IMR-90 (cell line): ENCODE data around the gene ASTN2. TPM values are rescaled to one million over a fixed set of nuclear protein-coding genes. Genes with fewer than 3 reads are reported as not detected.

ENCODE experiments used
- ATAC-seq: fragments of 200-7000 bp; cut with Tn5 transposase; 2 replicates; pipeline ENCODE4 v1.9.1; 2020; ENCODE audit warnings: low read depth, mild to moderate bottlenecking, moderate library complexity
- BruUV-seq: library from RNA; stranded (reverse); fragments of 400-500 nt; replicated peaks from 2 replicates; lab custom pipeline; 2021; lab: Mats Ljungman, UMichigan
- CTCF ChIA-PET: fragments of 300-600 bp; formaldehyde crosslinking; extraction: SDS; loops from one replicate; lab custom pipeline; 2021; ENCODE audit warnings: antibody characterized with exemption; lab: Yijun Ruan, JAX
- POLR2A ChIA-PET: fragments of 300-600 bp; sonication (Branson Sonifier 250); formaldehyde crosslinking; loops from one replicate; lab custom pipeline; 2022; ENCODE audit warnings: antibody characterized with exemption; ENCODE audit not compliant: unreplicated experiment; lab: Charles Lee
- DNase-seq: peaks from one replicate; pipeline ENCODE4 v3.0.0; 2013
- H2AFZ ChIP-seq: replicated peaks from 2 replicates; pipeline ENCODE3; 2013; ENCODE audit warnings: low read length, mild to moderate bottlenecking; ENCODE audit not compliant: poor library complexity
- H2AK5ac ChIP-seq: 2 replicates; pipeline ENCODE4 v1.6.1; 2013; ENCODE audit warnings: low read depth, low read length, inconsistent platforms
- H2AK9ac ChIP-seq: replicated peaks from 2 replicates; pipeline ENCODE3; 2013; ENCODE audit warnings: mild to moderate bottlenecking, low read depth, low read length, moderate library complexity; ENCODE audit not compliant: poor library complexity
- H2BK120ac ChIP-seq: 2 replicates; pipeline ENCODE4 v1.6.1; 2013; ENCODE audit warnings: low read depth, low read length, inconsistent platforms
- H2BK15ac ChIP-seq: 3 replicates; pipeline ENCODE4 v1.6.1; 2013; ENCODE audit warnings: low read depth, low read length, inconsistent platforms
- H2BK20ac ChIP-seq: 2 replicates; pipeline ENCODE4 v1.6.1; 2013; ENCODE audit warnings: low read depth, mild to moderate bottlenecking, inconsistent platforms, low read length, moderate library complexity
- H2BK5ac ChIP-seq: 2 replicates; pipeline ENCODE4 v1.6.1; 2013; ENCODE audit warnings: mild to moderate bottlenecking, low read depth, low read length, inconsistent platforms; ENCODE audit not compliant: poor library complexity, severe bottlenecking
- H3K14ac ChIP-seq: replicated peaks from 2 replicates; pipeline ENCODE4 v1.6.1; 2013; ENCODE audit warnings: low read depth, low read length, inconsistent platforms
- H3K18ac ChIP-seq: 2 replicates; pipeline ENCODE4 v1.6.1; 2013; ENCODE audit warnings: low read depth, low read length, control low read depth
- H3K23ac ChIP-seq: 2 replicates; pipeline ENCODE4 v1.6.1; 2013; ENCODE audit warnings: low read depth, low read length, inconsistent platforms
- H3K27ac ChIP-seq: 2 replicates; pipeline ENCODE4 v1.5.1; 2013; ENCODE audit warnings: mild to moderate bottlenecking, control low read depth, low read length; ENCODE audit not compliant: insufficient read depth
- H3K27me3 ChIP-seq: 2 replicates; pipeline ENCODE4 v1.6.1; 2013; ENCODE audit warnings: low read length; ENCODE audit not compliant: control insufficient read depth, insufficient read depth
- H3K36me3 ChIP-seq: 2 replicates; pipeline ENCODE4 v1.6.1; 2013; ENCODE audit warnings: low read length, mixed read lengths; ENCODE audit not compliant: control insufficient read depth, insufficient read depth
- H3K4ac ChIP-seq: 2 replicates; pipeline ENCODE4 v1.6.1; 2013; ENCODE audit warnings: low read depth, low read length, inconsistent platforms
- H3K4me1 ChIP-seq: 2 replicates; pipeline ENCODE4 v1.6.1; 2013; ENCODE audit warnings: low read length, mixed read lengths; ENCODE audit not compliant: control insufficient read depth, insufficient read depth
- H3K4me2 ChIP-seq: 2 replicates; pipeline ENCODE4 v1.6.1; 2013; ENCODE audit warnings: low read depth, mild to moderate bottlenecking, control low read depth, low read length, moderate library complexity
- H3K4me3 ChIP-seq: 2 replicates; pipeline ENCODE4 v1.5.1; 2013; ENCODE audit warnings: low read depth, mild to moderate bottlenecking, control low read depth, low read length, moderate library complexity; ENCODE audit not compliant: insufficient read depth
- H3K56ac ChIP-seq: 2 replicates; pipeline ENCODE4 v1.6.1; 2013; ENCODE audit warnings: low read length, inconsistent platforms; ENCODE audit not compliant: insufficient read depth; ENCODE audit errors: extremely low read depth
- H3K79me1 ChIP-seq, 2 experiments: 2 replicates each; pipeline ENCODE4 v1.6.1; 2013; ENCODE audit warnings: low read length in 2 of 2, inconsistent platforms in 1 of 2, low read depth in 1 of 2
- H3K9ac ChIP-seq: 2 replicates; pipeline ENCODE4 v1.6.1; 2013; ENCODE audit warnings: low read depth, low read length, control low read depth
- H3K9me1 ChIP-seq: 2 replicates; pipeline ENCODE4 v1.6.1; 2013; ENCODE audit warnings: low read length, inconsistent platforms; ENCODE audit not compliant: insufficient read depth
- H3K9me3 ChIP-seq: 2 replicates; pipeline ENCODE4 v1.6.1; 2013; ENCODE audit warnings: low read length; ENCODE audit not compliant: control insufficient read depth, insufficient read depth
- H4K20me1 ChIP-seq: 2 replicates; pipeline ENCODE4 v1.6.1; 2013; ENCODE audit warnings: low read length, inconsistent platforms; ENCODE audit not compliant: insufficient read depth
- H4K5ac ChIP-seq: 2 replicates; pipeline ENCODE4 v1.6.1; 2013; ENCODE audit warnings: mild to moderate bottlenecking, low read depth, low read length, control low read depth
- H4K8ac ChIP-seq, 2 experiments: 2 replicates each; pipeline ENCODE4 v1.6.1; 2013; ENCODE audit warnings: low read depth in 2 of 2, low read length in 2 of 2, control low read depth in 1 of 2, inconsistent platforms in 1 of 2
- H4K91ac ChIP-seq: 2 replicates; pipeline ENCODE4 v1.6.1; 2013; ENCODE audit warnings: low read depth, low read length, inconsistent platforms; ENCODE audit not compliant: insufficient read depth
- CTCF ChIP-seq: conservative IDR thresholded peaks from 2 replicates; pipeline ENCODE4 v1.5.1; 2012; ENCODE audit warnings: mild to moderate bottlenecking, low read depth, low read length, improper control_type of control experiment
- ELK1 ChIP-seq: fragments of 150-350 bp; IDR thresholded peaks from 2 replicates; pipeline ENCODE4 v1.6.1; 2016; ENCODE audit warnings: low read depth, mild to moderate bottlenecking, low read length, moderate library complexity, borderline replicate concordance
- MAFK ChIP-seq: IDR thresholded peaks from 2 replicates; pipeline ENCODE4 v1.6.1; 2012; ENCODE audit warnings: low read depth, low read length, improper control_type of control experiment
- MAZ ChIP-seq: IDR thresholded peaks from 2 replicates; pipeline ENCODE4 v1.6.1; 2012; ENCODE audit warnings: low read depth, mild to moderate bottlenecking, low read length, improper control_type of control experiment, moderate library complexity, borderline replicate concordance
- RAD21 ChIP-seq: IDR thresholded peaks from 2 replicates; pipeline ENCODE4 v1.6.1; 2012; ENCODE audit warnings: low read length, improper control_type of control experiment
- SMC3 ChIP-seq: fragments of 150-350 bp; IDR thresholded peaks from 2 replicates; pipeline ENCODE4 v1.6.1; 2016; ENCODE audit warnings: low read depth, mild to moderate bottlenecking, antibody characterized with exemption, low read length, moderate library complexity
- WGBS, 2 experiments: methylation state at CpG; one replicate each; pipeline versions ENCODE4 v1.1.5 to v1.1.7; 2013; ENCODE audit warnings: missing lambda C conversion rate in 2 of 2; ENCODE audit not compliant: insufficient read length in 1 of 2; ENCODE audit errors: extremely low coverage in 2 of 2; 5-methylcytosine and 5-hydroxymethylcytosine counted together
- dilution Hi-C: fragments of 300-500 bp; cut with HindIII; formaldehyde crosslinking; loops from one replicate; pipeline ENCODE4 v1.14.3; 2018; ENCODE audit warnings: low sequenced_read_pairs; ENCODE audit not compliant: unreplicated experiment
- in situ Hi-C: fragments of 300-500 bp; cut with MboI; formaldehyde crosslinking; loops from 3 replicates; pipeline ENCODE4 v1.14.3; 2019; ENCODE audit warnings: low sequenced_read_pairs, inconsistent platforms, mixed read lengths
- intact Hi-C: fragments of 100-400 bp; cut with micrococcal nuclease; formaldehyde crosslinking; loops from 2 replicates; pipeline ENCODE4 v1.10.0; 2022
- polyA plus RNA-seq, 3 experiments: library from polyadenylated mRNA; depleted of rRNA; stranded (reverse); fragments of >200 nt; gene quantifications; 2 replicates each; pipeline ENCODE4 v1.2.3, GENCODE V29; 2012; ENCODE audit warnings: low replicate concordance in 1 of 3
- total RNA-seq: library from RNA; depleted of rRNA; stranded (reverse); fragments of >200 nt; gene quantifications from 2 replicates; pipeline ENCODE4 v1.2.3, GENCODE V29; 2012
- TF ChIP-seq, protein P1 (sequence below): fragments of 150-350 bp; IDR thresholded peaks from 2 replicates; pipeline ENCODE4 v1.6.1; 2017; ENCODE audit warnings: mild to moderate bottlenecking, antibody characterized with exemption, low read length, low read depth

ASTN2 gene
- total and polyA plus RNA-seq, 2 of the 4 experiments (the other 2 are of a cell fraction): 3.8 to 6.8 TPM

DNA sequence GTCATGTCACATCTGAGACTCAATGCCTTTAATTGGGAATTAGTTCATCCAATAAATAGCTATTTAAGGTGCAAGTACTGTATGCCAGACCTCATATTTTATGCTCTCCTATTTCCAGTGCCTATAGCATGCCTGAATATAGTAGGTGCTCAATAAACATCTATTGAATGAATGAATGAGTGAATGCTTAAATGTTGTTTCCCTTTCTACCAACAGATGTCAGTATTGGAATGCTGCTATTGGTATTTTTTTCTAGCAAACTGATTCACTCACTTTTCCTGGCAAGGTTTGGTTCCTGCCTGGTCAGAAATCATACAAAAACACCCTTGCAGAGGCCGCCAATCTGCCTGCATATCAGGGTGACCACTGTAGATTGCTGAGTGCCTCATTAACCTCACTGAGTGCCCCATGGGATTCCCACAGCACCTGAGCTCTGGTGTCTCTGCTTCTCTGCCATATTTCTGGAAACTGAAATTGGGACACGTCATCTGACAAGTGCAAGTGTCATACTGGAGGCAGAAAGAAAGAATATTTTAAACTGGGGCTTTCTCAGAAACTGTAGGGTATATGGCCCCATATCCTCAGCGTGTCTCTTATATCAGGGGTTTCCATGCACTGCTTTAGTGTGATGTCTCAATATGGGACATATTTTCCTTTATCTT lies 368.1 kb downstream of the ASTN2 start:
- CTCF ChIA-PET: interaction anchor here (0.9 to 1.4 kb wide), 2 partner anchors 11 to 94 kb away, joined by 3 read pairs; no protein-coding TSS in a partner anchor
- Histone ChIP-seq H3K4ac (no peak overlapping the region), H2BK120ac (no peak overlapping the region), H3K9me3 (no peaks in the 10 kb centered on the region), H3K4me1 (no peaks in the 10 kb centered on the region), H3K9me1 (no peaks in the 10 kb centered on the region; the same call in 1 of the 2 replicates), H3K56ac (no peak overlapping the region), H2BK5ac (no peak overlapping the region), H3K18ac (no peak overlapping the region), H2BK15ac (no peak overlapping the region), H3K79me1 (no peaks in the 10 kb centered on the region), H2AK5ac (no peak overlapping the region), H3K9ac (no peak overlapping the region), H4K5ac (no peak overlapping the region), H3K4me3 (no peak overlapping the region), H3K14ac (no peak overlapping the region), H2BK20ac (no peak overlapping the region), H3K36me3 (no peaks in the 10 kb centered on the region), H2AK9ac (no peak overlapping the region), H3K23ac (no peak overlapping the region), H4K8ac (no peak overlapping the region), H3K27me3 (no peaks in the 10 kb centered on the region), H3K4me2 (no peak overlapping the region), H4K91ac (no peak overlapping the region), H4K20me1 (no peaks in the 10 kb centered on the region), H3K27ac (no peak overlapping the region), H2AFZ (no peak overlapping the region)
- in situ Hi-C loops: no loop called here
- TF ChIP-seq SMC3: no peak
- peak; percentile 24 for TF ChIP-seq CTCF
- no peak for TF ChIP-seq MAZ
- no peak for TF ChIP-seq ELK1
- TF ChIP-seq MAFK: no peak
- peak; percentile 18; the same call in 1 of the 2 replicates for TF ChIP-seq RAD21
- TF ChIP-seq, protein P1, sequence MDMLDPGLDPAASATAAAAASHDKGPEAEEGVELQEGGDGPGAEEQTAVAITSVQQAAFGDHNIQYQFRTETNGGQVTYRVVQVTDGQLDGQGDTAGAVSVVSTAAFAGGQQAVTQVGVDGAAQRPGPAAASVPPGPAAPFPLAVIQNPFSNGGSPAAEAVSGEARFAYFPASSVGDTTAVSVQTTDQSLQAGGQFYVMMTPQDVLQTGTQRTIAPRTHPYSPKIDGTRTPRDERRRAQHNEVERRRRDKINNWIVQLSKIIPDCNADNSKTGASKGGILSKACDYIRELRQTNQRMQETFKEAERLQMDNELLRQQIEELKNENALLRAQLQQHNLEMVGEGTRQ: no peak
- POLR2A ChIA-PET: no interaction called here
- intact Hi-C loops: no loop called here
- ATAC-seq (no peak), DNase-seq (no peak)
- no CpG with 5 or more reads among the region's 3 CpGs for WGBS, 2 experiments
- no TSS peak for BruUV-seq
- dilution Hi-C loops: no loop called here
